Measurements from ENCODE around the gene OR4E2.

OR4E2 gene

GRCh38 chr14:21634840-21635239, 18.8 kb upstream of the OR4E2 start, which contains the start of gene OR10G2:
OR10G2 (minus strand) TSS chr14:21634940; CDS start chr14:21634842, 98 bp downstream.
- no peak within 1 kb of the TSS for H3K4me3 ChIP-seq
- DNase-seq (ENCODE audit: low spot score), result no peak
- no peak within 1 kb of the TSS for H3K27ac ChIP-seq
- TF ChIP-seq CTCF (IDR thresholded peaks at IDR 0.05), result no peak

DNA sequence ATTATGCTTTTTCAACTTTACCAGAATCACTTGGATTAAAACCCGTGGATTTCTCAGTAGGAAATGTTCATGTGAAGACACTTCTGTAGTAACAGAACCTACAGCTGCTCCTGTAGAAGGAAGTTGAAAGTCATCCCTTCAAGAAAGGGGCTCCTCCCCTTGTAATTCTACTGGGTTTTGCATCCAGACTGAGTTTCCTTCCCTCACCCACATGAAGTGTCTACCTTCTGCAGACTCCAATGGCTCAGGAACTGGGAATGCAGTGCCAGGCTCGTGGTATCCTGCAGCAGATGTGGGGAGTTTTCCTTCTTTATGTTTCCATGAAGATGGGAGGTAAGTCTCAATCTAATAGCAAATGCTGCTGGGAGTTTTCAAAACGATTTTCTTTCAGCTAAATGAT, 11.0 kb upstream of the OR4E2 start:
- TF ChIP-seq CTCF (IDR thresholded peaks at IDR 0.05), result no peak
- Histone ChIP-seq H3K27ac (no peak overlapping the region), H3K4me3 (no peak overlapping the region)
- DNase-seq (ENCODE audit: low spot score), result no peak

- no peak for DNase-seq (ENCODE audit: low spot score)
- TF ChIP-seq CTCF (IDR thresholded peaks at IDR 0.05), result no peak
- Histone ChIP-seq H3K4me3 (no peak overlapping the region), H3K27ac (no peak overlapping the region)
Observed at GRCh38 chr14:21643407-21643806, 10.2 kb upstream of the OR4E2 start.

GRCh38 chr14:21647380-21647779, 6.3 kb upstream of the OR4E2 start:
- no peak for TF ChIP-seq CTCF (IDR thresholded peaks at IDR 0.05)
- Histone ChIP-seq H3K4me3 (no peak overlapping the region), H3K27ac (no peak overlapping the region)
- DNase-seq (ENCODE audit: low spot score), result no peak

DNA sequence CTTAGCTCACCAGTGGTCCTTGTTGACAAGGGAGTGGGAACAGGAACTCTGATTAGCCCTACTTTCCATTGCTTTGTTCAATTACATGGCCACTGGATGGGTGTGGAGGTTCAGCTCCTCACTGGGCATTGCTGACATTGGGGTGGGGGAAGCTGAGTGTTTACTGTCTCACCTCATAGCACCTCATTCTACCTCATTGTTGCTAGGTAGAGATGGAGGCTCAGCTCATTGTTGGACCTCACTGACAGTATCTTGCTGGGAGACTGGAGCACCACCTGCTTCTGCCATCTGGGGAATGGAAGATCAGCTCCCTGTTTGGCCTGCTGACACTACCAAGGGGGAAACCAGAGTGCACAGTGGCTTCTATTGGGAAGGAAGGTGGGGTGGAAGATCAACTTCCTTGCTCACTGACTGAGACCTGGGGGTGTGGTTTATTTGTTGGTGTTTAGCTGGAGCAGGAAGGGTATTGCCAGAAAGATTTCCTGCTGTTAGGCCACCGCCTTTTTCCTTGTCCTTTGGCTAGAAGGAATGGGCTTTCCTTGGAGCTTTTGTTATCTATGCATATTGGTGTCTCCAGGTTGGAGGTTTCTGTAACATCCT, 1.3 kb upstream of the OR4E2 start:
- no peak overlapping the region for H3K4me3 ChIP-seq
- no peak overlapping the region for H3K27ac ChIP-seq
- no peak for DNase-seq (ENCODE audit: low spot score)
- no peak for TF ChIP-seq CTCF (IDR thresholded peaks at IDR 0.05)

DNA sequence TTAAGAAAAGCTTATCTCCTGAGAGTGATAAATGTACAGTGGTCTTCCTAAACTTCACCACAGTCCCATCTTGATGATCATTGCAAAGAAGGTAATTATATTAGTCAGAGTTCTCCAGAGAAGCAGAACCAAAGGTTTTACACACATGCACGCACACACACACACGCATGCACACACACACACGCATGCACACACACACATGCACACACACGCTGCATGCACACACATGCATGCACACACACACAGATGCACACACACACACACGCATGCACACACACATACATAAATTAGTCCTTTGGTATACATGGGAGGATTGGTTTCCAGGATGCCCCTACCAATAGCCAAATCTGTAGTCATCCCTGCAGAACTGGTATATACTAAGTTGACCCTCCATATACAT, 580 bp downstream of the OR4E2 start:
- H3K4me3 ChIP-seq, result no peak overlapping the region
- no peak for DNase-seq (ENCODE audit: low spot score)
- no peak overlapping the region for H3K27ac ChIP-seq
- TF ChIP-seq CTCF (IDR thresholded peaks at IDR 0.05), result no peak

- no peak for DNase-seq (ENCODE audit: low spot score)
- Histone ChIP-seq H3K27ac (no peak overlapping the region), H3K4me3 (no peak overlapping the region)
- TF ChIP-seq CTCF (IDR thresholded peaks at IDR 0.05), result no peak
Observed at GRCh38 chr14:21656980-21657379, 3.3 kb downstream of the OR4E2 start.
